SKM-1 (cell line): ENCODE results near the gene ATP6V0B.

ENCODE experiments used
- DNase-seq: peaks from one replicate; lab custom pipeline; 2025; ENCODE audit not compliant: unreplicated experiment; lab: John Stamatoyannopoulos, UW

ATP6V0B gene

DNA sequence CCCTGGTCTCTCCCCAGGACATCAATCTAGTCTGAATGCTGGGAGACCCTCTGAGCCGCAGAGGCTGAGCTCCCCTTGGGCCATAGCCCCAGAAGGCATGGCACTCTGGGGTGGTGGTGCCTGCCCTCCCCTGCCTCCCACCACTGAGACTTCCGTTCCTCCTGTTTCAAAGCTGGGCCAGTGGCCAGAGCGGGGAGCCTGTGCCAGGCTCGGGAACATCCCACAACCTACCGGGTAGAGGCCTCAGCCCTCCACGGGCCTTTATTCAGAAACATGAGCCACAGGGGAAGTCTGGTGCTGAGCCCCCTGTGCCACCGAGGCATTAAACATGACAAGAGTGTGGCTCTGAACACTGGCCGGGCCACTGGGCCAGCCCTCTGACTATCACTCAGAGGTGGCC is 24.7 kb downstream of the ATP6V0B start:
- no peak for DNase-seq

DNA sequence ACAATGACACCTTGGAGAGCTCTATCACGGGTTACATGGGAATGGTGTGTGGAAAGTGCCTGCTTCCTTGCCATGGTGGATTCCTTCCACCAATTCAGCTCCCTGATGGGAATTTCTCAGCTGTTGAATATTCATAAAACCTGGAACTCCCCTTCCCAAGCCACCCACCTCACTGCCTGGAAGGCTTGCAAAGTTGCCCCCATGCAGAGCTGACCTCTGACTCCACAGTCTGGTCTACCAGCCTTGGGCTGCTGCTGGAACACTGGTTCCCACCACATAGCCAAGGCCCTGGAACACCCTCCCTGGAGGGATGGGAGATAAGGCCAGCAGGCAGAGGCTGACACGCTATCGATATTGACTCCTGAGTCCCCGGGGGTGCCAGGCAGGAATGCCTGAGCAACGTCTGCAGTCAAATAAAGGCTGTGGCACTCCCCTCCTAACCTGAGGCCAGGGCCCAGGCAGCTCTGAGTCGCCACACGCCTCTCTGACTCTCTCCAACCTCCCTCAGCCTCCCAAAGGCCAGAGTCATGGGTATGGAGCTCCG is 25.4 kb downstream of the ATP6V0B start:
- DNase-seq = no peak

DNA sequence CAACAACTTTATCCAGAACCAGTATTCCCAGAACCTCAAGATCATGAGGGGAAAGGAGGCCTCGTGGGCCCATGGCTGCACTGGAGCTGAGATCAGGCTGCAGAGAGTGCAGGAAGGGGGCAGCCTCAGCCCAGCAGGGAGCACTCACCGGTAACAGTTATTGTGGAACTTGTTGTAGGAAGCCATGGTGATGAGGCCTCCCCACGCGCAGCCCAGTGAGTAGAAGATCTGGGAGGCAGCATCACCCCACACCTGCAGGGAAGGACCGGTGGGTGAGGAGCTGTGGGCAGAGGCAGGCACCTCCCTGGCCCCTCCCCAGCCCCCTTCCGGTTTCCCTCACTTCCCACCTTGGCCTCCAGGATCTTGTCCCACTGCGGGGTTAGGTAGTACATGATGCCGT is 27.4 kb downstream of the ATP6V0B start:
- no peak for DNase-seq

DNA sequence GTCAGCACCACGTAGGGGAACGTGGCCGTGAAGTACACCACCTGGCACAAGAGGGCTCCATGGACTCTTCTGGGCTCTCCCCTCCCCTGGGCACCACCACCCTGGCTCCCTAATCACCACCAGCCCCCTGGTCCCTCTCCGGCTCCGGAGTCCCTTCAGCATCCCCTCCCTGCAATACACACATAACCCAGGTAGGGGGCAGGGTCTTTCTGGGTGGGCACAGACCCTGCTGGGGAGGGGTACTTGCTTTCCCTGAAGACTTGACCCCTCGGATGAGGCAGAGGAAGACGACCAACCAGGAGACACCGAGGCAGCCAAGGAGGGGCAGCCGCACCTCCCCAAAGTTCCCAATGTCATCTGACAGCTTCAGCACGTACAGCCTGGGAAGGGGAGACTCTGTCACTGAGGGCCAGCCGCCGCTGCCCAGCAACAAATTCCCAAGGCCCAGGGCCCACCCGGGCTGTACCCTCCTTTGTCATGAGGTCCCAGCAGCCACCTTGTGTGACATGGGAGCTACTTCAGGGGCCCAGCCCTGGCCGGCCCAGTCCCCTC is 27.9 kb downstream of the ATP6V0B start:
- DNase-seq = no peak

DNA sequence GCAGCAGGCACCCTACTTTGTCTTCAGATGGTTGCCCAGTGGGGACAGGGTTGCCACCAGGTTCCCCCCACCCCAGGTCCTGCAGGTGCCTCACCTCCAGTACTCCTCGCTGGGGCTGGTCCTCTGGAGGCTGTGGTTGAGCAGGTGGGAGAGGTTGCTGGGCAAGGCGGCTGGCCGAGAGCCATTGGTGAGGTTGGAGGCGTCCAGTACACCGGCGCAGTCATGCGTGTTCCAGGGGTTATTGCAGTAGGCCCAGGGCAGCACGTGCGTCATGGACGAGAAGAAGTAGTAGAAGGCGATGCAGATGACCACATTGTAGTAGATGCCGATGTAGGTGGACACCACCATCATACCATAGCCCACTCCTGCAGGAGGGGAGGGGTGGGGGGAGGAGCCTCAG is 33.5 kb downstream of the ATP6V0B start:
- DNase-seq = no peak

- DNase-seq = no peak
These were observed 36.2 kb downstream of the ATP6V0B start for GRCh38 chr1:44010935-44011471.

- no peak for DNase-seq
These were observed 37.6 kb downstream of the ATP6V0B start for GRCh38 chr1:44012404-44012803.

DNA sequence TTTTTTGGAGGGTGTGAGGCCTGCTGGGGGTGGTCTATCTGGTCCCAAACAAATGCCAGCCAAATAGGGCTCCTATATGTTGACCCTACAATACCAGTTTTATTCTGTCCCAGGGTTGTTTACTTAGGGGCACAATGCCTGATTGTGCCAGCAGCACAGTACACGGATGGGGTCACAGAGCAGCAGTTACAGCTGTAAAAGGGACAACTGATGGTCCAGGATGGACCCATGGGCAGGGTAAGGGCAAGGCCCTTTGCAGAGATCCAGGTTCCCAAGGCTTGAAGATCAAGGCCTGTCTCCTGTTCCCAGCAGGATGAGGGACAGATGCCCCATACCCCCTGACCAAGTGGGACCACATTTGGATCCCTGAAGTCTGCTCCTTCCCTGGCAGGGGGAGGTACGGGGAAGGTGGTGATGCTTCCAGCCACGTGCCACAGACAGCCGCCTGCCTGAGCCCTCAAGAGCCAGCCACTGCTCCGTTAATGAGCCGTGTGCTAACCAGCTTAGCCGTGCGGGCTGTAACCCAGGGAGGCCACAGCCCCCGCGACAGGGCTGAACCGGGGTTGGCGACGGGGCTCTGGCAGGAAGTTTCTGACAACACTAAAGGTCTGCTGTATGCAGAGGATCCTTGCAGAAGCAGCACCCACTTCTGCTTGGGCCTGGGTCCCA is 38.3 kb downstream of the ATP6V0B start:
- no peak for DNase-seq

- no peak for DNase-seq
These were observed 39.2 kb downstream of the ATP6V0B start for GRCh38 chr1:44013949-44014348.

GRCh38 chr1:44014365-44015104 is 39.8 kb downstream of the ATP6V0B start:
- no peak for DNase-seq

DNA sequence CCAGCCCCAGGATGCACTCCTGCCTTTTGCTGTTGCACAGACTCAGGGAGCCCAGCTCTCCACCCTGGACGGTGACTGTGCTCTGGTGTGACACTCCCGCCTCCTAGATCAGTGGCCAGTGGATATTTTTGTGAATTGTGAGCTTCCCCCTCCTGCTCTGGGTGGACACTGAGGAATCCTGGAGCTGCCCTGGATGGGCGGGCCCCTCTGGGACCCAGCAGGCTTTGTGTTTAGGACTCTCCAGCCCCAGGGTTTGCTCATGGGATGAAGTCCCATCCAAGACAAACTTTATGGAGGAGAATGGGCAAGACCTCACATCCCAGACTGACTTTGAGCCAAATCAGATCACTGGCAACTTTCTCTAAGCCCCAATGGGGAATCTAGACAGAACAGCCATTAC is 40.4 kb downstream of the ATP6V0B start:
- no peak for DNase-seq

- DNase-seq = no peak
These were observed 41.5 kb downstream of the ATP6V0B start for GRCh38 chr1:44016041-44016889.

- no peak for DNase-seq
These were observed 42.2 kb downstream of the ATP6V0B start for GRCh38 chr1:44016890-44017400.

DNA sequence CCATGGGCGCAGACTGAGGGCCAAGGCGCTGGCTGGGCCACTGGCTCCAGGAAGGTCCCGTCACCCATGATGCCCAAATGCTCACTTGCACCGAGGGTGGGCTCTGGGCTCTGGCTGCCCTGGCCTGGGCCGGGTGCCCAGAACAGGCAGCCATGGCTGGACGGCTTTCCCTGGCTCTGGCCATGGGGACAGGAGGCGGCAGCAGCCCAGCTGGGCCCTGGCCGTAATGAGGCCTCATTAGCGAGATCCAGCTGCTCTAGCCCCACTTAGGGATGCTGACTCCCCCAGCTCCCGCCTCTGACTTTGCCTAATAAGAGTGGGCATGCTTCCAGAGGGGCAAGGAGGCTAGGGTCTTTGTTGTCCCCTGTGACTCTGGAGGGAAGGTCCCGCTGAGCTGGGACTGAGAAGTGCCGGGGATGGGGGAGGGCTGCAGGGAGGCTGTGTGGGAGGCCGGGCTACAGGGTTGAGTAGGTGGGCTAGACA is 44.7 kb downstream of the ATP6V0B start:
- no peak for DNase-seq

DNA sequence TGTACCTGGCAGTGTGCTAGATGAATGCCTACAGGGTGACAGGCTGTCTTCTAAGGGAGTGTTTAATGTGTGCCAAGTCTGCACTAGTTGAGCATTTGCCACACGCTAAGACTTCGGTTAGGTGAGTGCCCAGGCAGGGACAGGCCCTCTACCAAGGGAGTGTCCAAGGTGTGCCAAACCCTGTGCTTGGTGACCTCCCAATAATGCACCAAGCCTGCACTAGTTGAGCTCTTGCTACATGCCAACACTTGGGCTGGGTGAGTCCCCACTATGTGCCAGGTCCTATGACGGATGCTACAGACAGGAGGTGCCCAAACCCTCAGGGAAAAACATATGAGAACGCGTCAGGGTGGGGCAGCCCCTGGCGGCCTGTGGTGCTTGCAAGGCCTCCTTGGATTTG is 45.7 kb downstream of the ATP6V0B start:
- no peak for DNase-seq

DNA sequence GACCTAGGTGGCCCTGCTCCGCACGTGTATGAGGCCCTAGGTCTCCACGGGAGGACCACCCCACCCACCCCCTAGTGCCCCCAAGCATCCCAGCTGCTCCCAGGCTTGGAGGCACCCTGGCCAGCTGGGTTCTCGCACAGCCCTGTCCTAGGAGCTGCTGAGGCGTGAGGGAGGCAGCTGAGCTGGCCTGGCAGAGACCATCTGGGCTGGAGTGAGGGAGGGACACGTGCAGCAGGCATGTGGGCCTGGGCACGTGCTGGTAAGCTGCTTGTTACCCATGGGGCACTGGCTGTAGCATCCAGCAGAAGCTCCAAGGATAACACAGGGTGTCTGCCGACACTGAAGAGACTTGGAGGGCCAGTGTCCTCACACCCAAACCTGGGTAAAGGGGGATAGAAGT is 46.4 kb downstream of the ATP6V0B start:
- no peak for DNase-seq

DNA sequence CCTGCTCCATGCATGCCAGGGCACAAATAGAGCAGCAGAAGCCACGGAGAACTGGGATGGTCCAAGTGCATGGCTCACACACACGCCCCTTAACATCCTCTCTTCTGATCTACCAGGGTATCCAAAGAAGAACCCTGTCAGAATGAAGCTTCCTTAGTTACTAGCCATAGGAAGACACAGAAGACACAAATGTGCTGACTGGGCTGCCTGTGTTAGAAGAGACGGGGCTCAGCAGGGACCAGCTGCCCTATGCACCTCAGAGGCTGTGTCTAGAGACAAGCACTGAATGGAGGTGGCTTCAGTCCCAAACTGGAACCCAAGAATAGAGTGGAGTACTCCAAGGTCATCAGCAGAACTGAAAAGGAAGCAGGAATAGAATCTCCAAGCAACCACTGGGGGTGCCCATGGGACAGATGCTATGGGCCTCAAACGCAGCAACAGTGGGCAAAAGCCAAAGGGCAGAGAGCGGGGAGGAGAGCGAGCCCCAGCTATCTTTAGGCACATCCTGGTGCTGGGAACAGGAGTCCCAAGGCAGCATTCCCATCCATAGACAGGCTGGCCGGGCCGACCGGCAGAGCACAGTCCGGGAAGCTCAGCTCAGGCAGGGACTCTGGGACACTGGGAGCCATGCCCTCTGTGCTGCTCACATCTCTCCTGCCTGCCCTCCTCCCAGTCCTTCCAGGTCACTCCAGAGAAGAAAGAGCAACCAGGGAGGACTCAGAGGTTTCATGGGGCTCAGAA is 47.0 kb downstream of the ATP6V0B start:
- no peak for DNase-seq

DNA sequence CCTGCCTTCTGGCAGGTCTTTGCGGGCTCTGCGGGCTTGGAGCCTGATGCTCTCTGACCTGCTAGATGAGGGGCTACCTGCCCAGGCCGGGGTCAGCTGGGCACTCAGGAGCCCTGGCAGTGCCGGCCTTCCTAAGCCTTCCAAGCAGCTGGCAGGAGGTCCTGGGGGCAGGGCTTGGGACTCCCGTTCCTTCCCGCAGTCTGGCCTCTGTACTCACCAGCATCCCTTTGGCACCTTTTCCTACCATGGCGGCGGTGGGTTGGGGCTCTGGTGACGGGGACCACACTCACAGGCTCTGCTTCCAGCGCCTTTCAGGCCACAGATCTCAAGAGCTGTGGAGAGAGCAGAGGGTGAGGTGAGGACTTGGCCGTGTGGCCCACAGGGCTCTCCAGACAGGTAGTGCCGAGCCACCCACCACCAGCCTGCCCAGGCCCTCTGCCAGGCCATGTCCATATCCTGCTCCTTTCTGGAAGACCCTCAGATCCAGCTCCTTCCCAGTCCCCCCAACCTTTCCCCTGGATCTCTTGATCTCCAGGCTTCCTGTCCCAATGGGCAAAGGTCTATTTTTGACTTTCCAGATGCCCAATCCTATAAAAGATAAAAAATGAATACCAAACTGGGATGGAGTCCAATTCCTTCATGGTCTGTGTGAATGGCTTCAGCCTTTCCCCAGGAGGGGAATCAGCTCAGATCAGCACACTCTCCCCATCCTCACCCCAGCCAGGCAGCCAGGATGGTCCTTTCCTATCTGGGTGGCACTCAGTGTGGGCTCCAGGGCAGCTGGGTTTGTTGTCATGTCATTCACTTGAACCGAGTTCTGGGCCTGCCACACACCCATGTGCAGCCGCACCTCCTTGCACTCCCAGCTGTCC is 49.5 kb downstream of the ATP6V0B start:
- DNase-seq = no peak

GRCh38 chr1:44024903-44025525 is 50.3 kb downstream of the ATP6V0B start:
- DNase-seq = no peak
